Lung (tissue), 12 donors: ENCODE data around the gene GPR139. TPM values are rescaled to one million over a fixed set of nuclear protein-coding genes. Genes with fewer than 3 reads are reported as not detected.

Experiments
- ATAC-seq: fragments of 200-7000 bp; cut with Tn5 transposase; one replicate; pipeline ENCODE4 v1.9.1; 2020; ENCODE audit warnings: moderate number of reproducible peaks; ENCODE audit not compliant: insufficient read depth, low FRiP score
- DNase-seq, 3 donors: peaks; one replicate each; pipeline ENCODE4 v3.0.0-alpha.2; 2013 to 2017
- H3K27ac ChIP-seq, 2 donors: one replicate each; pipeline ENCODE4 v1.5.1; 2013; ENCODE audit warnings: mild to moderate bottlenecking in 2 of 2, moderate library complexity in 2 of 2, control low read depth in 1 of 2, inconsistent platforms in 1 of 2, low read depth in 1 of 2, low read length in 1 of 2
- H3K27me3 ChIP-seq, 3 donors: one replicate each; pipeline ENCODE4 v1.5.1; 2013; ENCODE audit warnings: low read length in 2 of 3; ENCODE audit not compliant: control insufficient read depth in 3 of 3, insufficient read depth in 3 of 3
- H3K36me3 ChIP-seq, 4 donors: one replicate each; pipeline ENCODE4 v1.5.1; 2013; ENCODE audit warnings: low read length in 4 of 4, mild to moderate bottlenecking in 1 of 4, moderate library complexity in 1 of 4; ENCODE audit not compliant: control insufficient read depth in 4 of 4, insufficient read depth in 4 of 4
- H3K4me1 ChIP-seq, 5 donors: one replicate each; pipeline ENCODE4 v1.5.1; 2013; ENCODE audit warnings: low read length in 5 of 5, mild to moderate bottlenecking in 2 of 5, moderate library complexity in 1 of 5; ENCODE audit not compliant: control insufficient read depth in 5 of 5, insufficient read depth in 5 of 5
- H3K4me3 ChIP-seq: one replicate; pipeline ENCODE4 v1.5.1; 2013; ENCODE audit warnings: mild to moderate bottlenecking, control low read depth, moderate library complexity
- H3K9ac ChIP-seq, 2 donors: one replicate each; pipeline ENCODE4 v1.5.1; 2013; ENCODE audit warnings: low read length in 2 of 2, control low read depth in 1 of 2; ENCODE audit not compliant: insufficient read depth in 1 of 2
- H3K9me3 ChIP-seq, 4 donors: one replicate each; pipeline ENCODE4 v1.5.1; 2013; ENCODE audit warnings: low read length in 3 of 4, mild to moderate bottlenecking in 1 of 4, moderate library complexity in 1 of 4; ENCODE audit not compliant: control insufficient read depth in 4 of 4, insufficient read depth in 3 of 4
- CTCF ChIP-seq: IDR thresholded peaks from 2 replicates; pipeline ENCODE4 v1.5.1; 2012; ENCODE audit warnings: mild to moderate bottlenecking; ENCODE audit errors: control extremely low read depth, extremely low read depth
- WGBS, 2 donors: extraction: QIAGEN DNeasy Blood & Tissue Kit; methylation state at CpG; one replicate each; pipeline ENCODE4 v1.1.7; 2013; 5-methylcytosine and 5-hydroxymethylcytosine counted together
- polyA plus RNA-seq, 2 donors: library from polyadenylated mRNA; stranded (reverse); fragments of 200-250 nt; gene quantifications; one replicate each; pipeline ENCODE4 v1.2.1, GENCODE V29; 2013
- total RNA-seq, 2 donors: library from RNA; depleted of rRNA in 1 of 2; stranded (reverse); fragments of >200 nt in 1 of 2; gene quantifications; one replicate each; pipeline ENCODE4 v1.2.1, GENCODE V29; 2014 to 2021
- donor health status: control.
- donor health status: control.
- donor health status: Bipolar disorder and iron deficiency.
- donor health status: healthy.
- donor health status: DM: yes; HTN: yes; CAD: no.

The GPR139 gene
- total and polyA plus RNA-seq, 4 donors, result not detected

DNA sequence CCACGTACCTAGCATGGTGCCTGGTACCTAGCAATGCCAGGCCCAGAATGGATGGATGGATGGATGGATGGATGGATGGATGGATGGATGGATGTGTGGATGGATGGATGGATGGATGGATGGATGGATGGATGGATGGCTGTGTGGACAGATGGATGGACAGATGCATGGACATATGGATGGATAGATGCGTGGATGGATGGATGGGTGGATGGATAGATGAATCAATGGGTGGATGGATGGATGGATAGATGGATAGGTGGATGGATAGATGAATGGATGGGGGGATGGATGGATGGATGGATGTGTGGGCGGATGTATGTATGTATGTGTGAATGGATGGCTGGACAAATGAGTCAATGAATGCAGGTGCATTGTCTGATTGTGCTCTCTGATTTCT is 12.6 kb downstream of the GPR139 start:
- no peaks in the 10 kb centered on the region for H3K4me1 ChIP-seq
- H3K27me3 ChIP-seq, result peaks cover 0 to 3% (median 0%) of the 10 kb centered on the region in 3 donors
- H3K27ac ChIP-seq, result no peak overlapping the region
- DNase-seq (no peak), ATAC-seq (no peak)
- no peak overlapping the region for H3K4me3 ChIP-seq
- H3K9ac ChIP-seq, result no peak overlapping the region
- 75 to 85% methylated on average over 3 of the region's 3 CpGs for WGBS, 2 donors
- H3K36me3 ChIP-seq, result no peaks in the 10 kb centered on the region
- TF ChIP-seq CTCF, result no peak
- H3K9me3 ChIP-seq, result peaks cover 0 to 2% (median 0%) of the 10 kb centered on the region in 4 donors

GRCh38 chr16:20056436-20056835 is 17.3 kb downstream of the GPR139 start:
- no peaks in the 10 kb centered on the region for H3K36me3 ChIP-seq
- no peaks in the 10 kb centered on the region for H3K4me1 ChIP-seq
- no peak overlapping the region for H3K27ac ChIP-seq
- no peaks in the 10 kb centered on the region for H3K27me3 ChIP-seq
- ATAC-seq, result no peak
- WGBS, 2 donors, result 82 to 86% methylated on average over 3 of the region's 3 CpGs
- H3K4me3 ChIP-seq, result no peak overlapping the region
- TF ChIP-seq CTCF, result no peak
- H3K9me3 ChIP-seq, result no peaks in the 10 kb centered on the region
- no peak for DNase-seq
- no peak overlapping the region for H3K9ac ChIP-seq

- 39 to 46% methylated on average over 5 of the region's 5 CpGs for WGBS, 2 donors
- no peak for ATAC-seq
- no peaks in the 10 kb centered on the region for H3K27me3 ChIP-seq
- no peaks in the 10 kb centered on the region for H3K36me3 ChIP-seq
- no peak for DNase-seq
- no peak overlapping the region for H3K4me3 ChIP-seq
- no peaks in the 10 kb centered on the region for H3K4me1 ChIP-seq
- H3K27ac ChIP-seq, result no peak overlapping the region
- no peak for TF ChIP-seq CTCF
- no peaks in the 10 kb centered on the region for H3K9me3 ChIP-seq
- no peak overlapping the region for H3K9ac ChIP-seq
Observed at GRCh38 chr16:20053336-20053735, 20.4 kb downstream of the GPR139 start.

DNA sequence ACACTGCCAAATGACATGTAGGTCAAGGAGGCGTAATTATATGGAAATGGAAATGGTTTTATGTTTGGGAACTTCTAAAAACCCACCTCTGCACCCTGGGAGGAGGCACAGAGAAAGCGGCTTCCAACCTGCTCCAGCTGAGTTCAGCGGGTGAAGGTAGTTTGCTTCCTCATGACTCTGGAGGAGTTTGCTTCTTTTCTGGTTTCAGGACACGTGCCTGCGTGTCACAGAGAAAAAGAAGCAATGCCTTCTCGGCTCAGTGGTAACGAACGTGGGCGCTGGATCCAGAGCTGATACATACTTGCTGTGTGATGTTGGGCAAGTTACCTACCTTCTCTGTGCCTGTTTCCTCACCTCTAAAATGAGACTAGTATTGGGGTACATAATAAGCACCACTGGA is 22.1 kb downstream of the GPR139 start:
- Histone ChIP-seq H3K9ac (no peak overlapping the region), H3K9me3 (no peaks in the 10 kb centered on the region), H3K4me1 (no peaks in the 10 kb centered on the region), H3K36me3 (no peaks in the 10 kb centered on the region), H3K27me3 (no peaks in the 10 kb centered on the region), H3K27ac (no peak overlapping the region), H3K4me3 (no peak overlapping the region)
- no peak for ATAC-seq
- WGBS, 2 donors, result 84 to 89% methylated on average over 9 of the region's 9 CpGs
- DNase-seq, result no peak
- TF ChIP-seq CTCF, result no peak
